22Rv1 (cell line): ENCODE results near the gene ANKRD65.
"Not testable (repeated sequence)": the region's sequence is repeated elsewhere in the genome, so short reads cannot be mapped to it uniquely, and the experiment has no call there.

Experiments
- CTCF ChIP-seq: fragments of 450-650 bp; IDR thresholded peaks from 2 replicates; pipeline ENCODE4 v1.5.1; 2017; ENCODE audit warnings: mild to moderate bottlenecking
- ZFX ChIP-seq: fragments of 450-650 bp; IDR thresholded peaks from 2 replicates; pipeline ENCODE4 v1.6.1; 2017; ENCODE audit warnings: antibody characterized with exemption, borderline replicate concordance

DNA sequence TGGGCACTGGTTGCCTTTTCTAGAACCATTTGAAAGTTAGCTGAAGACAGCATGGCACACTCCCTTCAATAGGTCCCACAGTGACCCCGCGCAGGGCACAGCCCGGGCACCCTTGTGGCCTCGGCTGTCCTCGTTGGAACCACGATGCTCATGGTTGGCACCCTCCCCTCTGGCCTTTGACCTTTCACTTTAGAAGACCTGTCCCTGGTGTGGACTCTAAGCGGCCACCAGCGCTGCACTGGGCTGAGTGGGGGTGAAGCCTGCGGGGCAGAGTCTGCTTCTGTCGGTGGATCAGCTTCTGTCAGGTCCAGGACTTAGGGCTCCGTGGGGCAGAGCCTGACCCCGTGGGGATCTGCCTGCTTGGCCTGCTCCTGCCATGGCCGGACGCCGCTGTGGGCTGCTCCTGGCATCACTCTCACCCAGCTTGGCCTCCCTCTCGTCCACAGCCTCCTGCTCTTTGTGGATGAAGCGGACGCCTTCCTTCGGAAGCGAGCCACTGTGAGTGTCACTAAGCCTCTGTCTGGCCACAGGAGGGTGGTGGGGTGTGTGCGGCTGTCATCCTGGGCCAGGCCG lies 35.7 kb upstream of the ANKRD65 start:
- TF ChIP-seq CTCF, ZFX: not testable (repeated sequence)
